GM23338 (cell line): ENCODE measurements around the gene KRTAP12-3. TPM values are rescaled to one million over a fixed set of nuclear protein-coding genes. Genes with fewer than 3 reads are reported as not detected.

ENCODE experiments used
- ATAC-seq: fragments of 200-7000 bp; cut with Tn5 transposase; 3 replicates; pipeline ENCODE4 v1.9.1; 2020
- DNase-seq: peaks from one replicate; pipeline ENCODE4 v3.0.0-alpha.2; 2015; ENCODE audit warnings: low spot score
- H2AFZ ChIP-seq: fragments of 200-600 bp; sonication (generic); 2 replicates; pipeline ENCODE4 v1.8.0; 2016; ENCODE audit warnings: antibody characterized with exemption, mild to moderate bottlenecking, moderate library complexity
- H3F3A ChIP-seq: fragments of 200-600 bp; sonication (generic); replicated peaks from 2 replicates; pipeline ENCODE4 v1.8.0; 2017; ENCODE audit warnings: antibody characterized with exemption, mixed run types, low read depth
- H3K27ac ChIP-seq: fragments of 200-600 bp; sonication (generic); 2 replicates; pipeline ENCODE4 v1.6.1; 2016; ENCODE audit warnings: low read depth
- H3K27me3 ChIP-seq: fragments of 200-600 bp; sonication (generic); 2 replicates; pipeline ENCODE4 v1.8.0; 2016; ENCODE audit warnings: mild to moderate bottlenecking, mixed run types, moderate library complexity; ENCODE audit not compliant: insufficient read depth
- H3K36me3 ChIP-seq: fragments of 200-600 bp; sonication (generic); 2 replicates; pipeline ENCODE4 v1.8.0; 2016; ENCODE audit warnings: mild to moderate bottlenecking; ENCODE audit not compliant: insufficient read depth
- H3K4me1 ChIP-seq: fragments of 200-600 bp; sonication (generic); 2 replicates; pipeline ENCODE4 v1.8.0; 2016; ENCODE audit warnings: mild to moderate bottlenecking, moderate library complexity; ENCODE audit not compliant: insufficient read depth
- H3K4me2 ChIP-seq: fragments of 200-600 bp; sonication (generic); 2 replicates; pipeline ENCODE4 v1.7.1; 2017; ENCODE audit warnings: mixed run types
- H3K4me3 ChIP-seq: fragments of 200-600 bp; sonication (generic); 2 replicates; pipeline ENCODE4 v1.6.1; 2016; ENCODE audit warnings: mixed run types
- H3K79me2 ChIP-seq: fragments of 200-600 bp; sonication (generic); replicated peaks from 2 replicates; pipeline ENCODE4 v1.8.0; 2017; ENCODE audit warnings: mild to moderate bottlenecking; ENCODE audit not compliant: insufficient read depth
- H3K9me2 ChIP-seq: fragments of 200-600 bp; sonication (generic); 2 replicates; pipeline ENCODE4 v1.8.0; 2017; ENCODE audit not compliant: insufficient read depth
- H4K20me1 ChIP-seq: fragments of 200-600 bp; sonication (generic); replicated peaks from 2 replicates; pipeline ENCODE4 v1.8.0; 2017; ENCODE audit warnings: mild to moderate bottlenecking; ENCODE audit not compliant: insufficient read depth
- H3K27ac Mint-ChIP-seq: 2 replicates; pipeline ENCODE4 v1.8.0; 2020; ENCODE audit warnings: inconsistent platforms, mild to moderate bottlenecking, moderate library complexity, mixed read lengths
- H3K27me3 Mint-ChIP-seq: 3 replicates; pipeline ENCODE4 v1.8.0; 2022; ENCODE audit warnings: low read depth, mild to moderate bottlenecking, moderate library complexity, mixed read lengths, inconsistent platforms; ENCODE audit not compliant: insufficient read depth, poor library complexity
- H3K36me3 Mint-ChIP-seq: 3 replicates; pipeline ENCODE4 v1.8.0; 2021; ENCODE audit warnings: low read depth, mild to moderate bottlenecking, inconsistent platforms, moderate library complexity, mixed read lengths
- H3K4me1 Mint-ChIP-seq: 3 replicates; pipeline ENCODE4 v1.8.0; 2020; ENCODE audit warnings: mild to moderate bottlenecking, inconsistent platforms, mixed read lengths
- H3K4me3 Mint-ChIP-seq: 3 replicates; pipeline ENCODE4 v1.8.0; 2021; ENCODE audit warnings: moderate library complexity, mild to moderate bottlenecking, inconsistent platforms, mixed read lengths
- H3K9me3 Mint-ChIP-seq: 3 replicates; pipeline ENCODE4 v1.8.0; 2020; ENCODE audit warnings: moderate library complexity, mild to moderate bottlenecking, inconsistent platforms, mixed read lengths
- CREB1 ChIP-seq: fragments of 250-450 bp; sonication (Bioruptor Pico); IDR thresholded peaks from 2 replicates; pipeline ENCODE4 v1.5.0; 2020; ENCODE audit warnings: low read depth, mild to moderate bottlenecking, moderate library complexity
- CTCF ChIP-seq, 2 experiments: fragments of 200-600 bp in 1 of 2; sonication (generic) in 1 of 2; conservative IDR thresholded peaks; 2 replicates each; pipeline versions ENCODE4 v1.5.1 to v1.6.1; 2016 to 2017; ENCODE audit warnings: antibody characterized with exemption in 2 of 2, low read depth in 2 of 2, mild to moderate bottlenecking in 2 of 2, moderate library complexity in 1 of 2
- ETS1 ChIP-seq: IDR thresholded peaks from 2 replicates; pipeline ENCODE4 v1.6.1; 2016; ENCODE audit warnings: antibody characterized with exemption
- EZH2 ChIP-seq: fragments of 200-600 bp; sonication (generic); IDR thresholded peaks from one replicate; pipeline ENCODE4 v1.8.0; 2017; ENCODE audit warnings: antibody characterized with exemption, mild to moderate bottlenecking, low read depth; ENCODE audit not compliant: unreplicated experiment
- EZH2phosphoT487 ChIP-seq: fragments of 200-600 bp; sonication (generic); IDR thresholded peaks from one replicate; pipeline ENCODE4 v1.8.1; 2018; ENCODE audit warnings: antibody characterized with exemption; ENCODE audit not compliant: unreplicated experiment
- JUNB ChIP-seq: IDR thresholded peaks from one replicate; pipeline ENCODE4 v1.6.1; 2016; ENCODE audit warnings: antibody characterized with exemption; ENCODE audit not compliant: unreplicated experiment
- NANOG ChIP-seq: IDR thresholded peaks from 2 replicates; pipeline ENCODE4 v1.6.1; 2016; ENCODE audit warnings: antibody characterized with exemption, borderline replicate concordance
- POLR2AphosphoS5 ChIP-seq: IDR thresholded peaks from 2 replicates; pipeline ENCODE4 v1.6.1; 2016; ENCODE audit warnings: antibody characterized with exemption, low read depth
- REST ChIP-seq: IDR thresholded peaks from one replicate; pipeline ENCODE4 v1.6.1; 2018; ENCODE audit warnings: antibody characterized with exemption; ENCODE audit not compliant: unreplicated experiment
- STAT1 ChIP-seq: IDR thresholded peaks from one replicate; pipeline ENCODE4 v1.6.1; 2016; ENCODE audit warnings: antibody characterized with exemption; ENCODE audit not compliant: unreplicated experiment
- ZNF114 ChIP-seq: fragments of 250-450 bp; sonication (Bioruptor Pico); IDR thresholded peaks from 2 replicates; pipeline ENCODE4 v1.5.0; 2020; ENCODE audit warnings: mild to moderate bottlenecking, moderate library complexity
- ZNF331 ChIP-seq: fragments of 250-450 bp; sonication (Bioruptor Pico); IDR thresholded peaks from 2 replicates; pipeline ENCODE4 v1.5.0; 2020; ENCODE audit warnings: low read depth, mild to moderate bottlenecking, moderate library complexity
- ZNF462 ChIP-seq: fragments of 250-450 bp; sonication (Bioruptor Pico); IDR thresholded peaks from 2 replicates; pipeline ENCODE4 v1.5.0; 2020; ENCODE audit warnings: mild to moderate bottlenecking, moderate library complexity
- polyA plus RNA-seq: library from polyadenylated mRNA; unstranded; fragments of >200 nt; fragmentation: Nextera tagmentation; extraction: Ambion mirVana; gene quantifications from 2 replicates; pipeline ENCODE4 v1.2.1, GENCODE V29; 2016
- total RNA-seq: library from RNA; depleted of rRNA; stranded (reverse); fragments of >200 nt; shearing (Covaris generic); gene quantifications from 2 replicates; pipeline ENCODE4 v1.2.3, GENCODE V29; 2014

The KRTAP12-3 gene
- total and polyA plus RNA-seq, 2 experiments from 2014 or later: not detected

- H4K20me1 ChIP-seq: no peaks in the 10 kb centered on the region
- no peak overlapping the region for H2AFZ ChIP-seq
- no peak overlapping the region for H3K4me2 ChIP-seq
- ATAC-seq: no peak
- no peaks in the 10 kb centered on the region for H3K9me2 ChIP-seq
- no peak for DNase-seq
- Mint-ChIP-seq H3K4me3 (no peak overlapping the region), H3K9me3 (peaks cover 17% of the 10 kb centered on the region; the same call in 2 of the 3 replicates), H3K27ac (no peak overlapping the region), H3K27me3 (peaks cover 15% of the 10 kb centered on the region), H3K4me1 (peaks cover 30% of the 10 kb centered on the region), H3K36me3 (peaks cover 17% of the 10 kb centered on the region; the same call in 1 of the 3 replicates)
- H3K36me3 ChIP-seq: no peaks in the 10 kb centered on the region; the same call in 1 of the 2 replicates
- H3K4me3 ChIP-seq: no peak overlapping the region
- peaks cover 8% of the 10 kb centered on the region for H3K4me1 ChIP-seq
- H3F3A ChIP-seq: 0 out of 2 replicates have a peak, but pooled peaks cover 4% of the 10 kb centered on the region
- no peaks in the 10 kb centered on the region for H3K27me3 ChIP-seq
- H3K79me2 ChIP-seq: no peaks in the 10 kb centered on the region
- TF ChIP-seq EZH2 (no peak), ETS1 (no peak), REST (no peak), POLR2AphosphoS5 (no peak), CTCF (conservative IDR thresholded peaks at IDR 0.05; ENCODE audit: low read depth in 2 of 2) (no peak), CREB1 (CRISPR knock-in tag) (no peak), JUNB (no peak), STAT1 (no peak), ZNF114 (CRISPR knock-in tag) (no peak), EZH2phosphoT487 (no peak), ZNF331 (CRISPR knock-in tag) (no peak), NANOG (no peak), ZNF462 (CRISPR knock-in tag) (no peak)
- H3K27ac ChIP-seq: no peak overlapping the region
These were observed 34.0 kb downstream of the KRTAP12-3 start for GRCh38 chr21:44691686-44692085.
